KOPT-K1 (cell line): Measurements from ENCODE around the gene ENKD1.

ENCODE experiments used
- H3K27ac ChIP-seq: fragments of 200-600 bp; sonication (generic); 2 replicates; pipeline ENCODE4 v1.5.1; 2016; ENCODE audit warnings: antibody characterized with exemption, mild to moderate bottlenecking, low read depth, low read length; ENCODE audit not compliant: poor library complexity, severe bottlenecking
- H3K36me3 ChIP-seq: fragments of 200-600 bp; sonication (generic); 2 replicates; pipeline ENCODE4 v1.5.1; 2017; ENCODE audit warnings: antibody characterized with exemption, mild to moderate bottlenecking, low read length, moderate library complexity; ENCODE audit not compliant: insufficient read depth
- H3K9me3 ChIP-seq: fragments of 200-600 bp; sonication (generic); 2 replicates; pipeline ENCODE4 v1.5.1; 2017; ENCODE audit warnings: antibody characterized with exemption, low read length, mild to moderate bottlenecking; ENCODE audit not compliant: insufficient read depth, poor library complexity, severe bottlenecking

Gene ENKD1

DNA sequence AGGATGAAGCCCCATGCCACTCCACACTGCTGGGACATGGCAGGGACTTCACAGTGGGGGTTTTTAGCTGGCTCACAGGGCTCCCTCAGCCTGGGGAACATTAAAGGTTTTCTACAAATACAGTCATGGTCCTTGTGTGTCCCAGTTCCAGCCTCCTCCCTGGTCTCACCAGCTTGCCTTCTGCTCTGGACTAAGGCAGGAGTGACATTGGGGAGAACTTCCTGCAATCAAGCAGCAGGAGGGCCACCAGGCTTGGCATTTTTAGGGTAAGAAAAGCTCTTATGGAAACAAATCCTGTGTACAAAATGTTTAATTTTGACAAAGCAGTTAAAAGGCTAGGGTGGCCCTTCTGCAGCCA lies 3.9 kb downstream of the ENKD1 start:
- no peaks in the 10 kb centered on the region for H3K9me3 ChIP-seq
- no peak overlapping the region for H3K27ac ChIP-seq
- peaks cover 21% of the 10 kb centered on the region for H3K36me3 ChIP-seq

DNA sequence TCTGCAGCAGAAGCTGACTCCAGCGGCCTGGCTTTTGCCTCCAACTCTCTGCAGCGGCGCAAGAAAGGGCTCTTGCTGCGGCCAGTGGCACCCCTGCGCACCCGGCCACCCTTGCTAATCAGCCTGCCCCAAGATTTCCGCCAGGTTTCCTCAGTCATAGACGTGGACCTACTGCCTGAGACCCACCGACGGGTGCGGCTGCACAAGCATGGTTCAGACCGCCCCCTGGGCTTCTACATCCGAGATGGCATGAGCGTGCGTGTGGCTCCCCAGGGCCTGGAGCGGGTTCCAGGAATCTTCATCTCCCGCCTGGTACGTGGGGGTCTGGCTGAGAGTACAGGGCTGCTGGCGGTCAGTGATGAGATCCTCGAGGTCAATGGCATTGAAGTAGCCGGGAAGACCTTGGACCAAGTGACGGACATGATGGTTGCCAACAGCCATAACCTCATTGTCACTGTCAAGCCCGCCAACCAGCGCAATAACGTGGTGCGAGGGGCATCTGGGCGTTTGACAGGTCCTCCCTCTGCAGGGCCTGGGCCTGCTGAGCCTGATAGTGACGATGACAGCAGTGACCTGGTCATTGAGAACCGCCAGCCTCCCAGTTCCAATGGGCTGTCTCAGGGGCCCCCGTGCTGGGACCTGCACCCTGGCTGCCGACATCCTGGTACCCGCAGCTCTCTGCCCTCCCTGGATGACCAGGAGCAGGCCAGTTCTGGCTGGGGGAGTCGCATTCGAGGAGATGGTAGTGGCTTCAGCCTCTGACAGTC lies 4.5 kb downstream of the ENKD1 start:
- Histone ChIP-seq H3K36me3 (peaks cover 27% of the 10 kb centered on the region), H3K27ac (no peak overlapping the region), H3K9me3 (no peaks in the 10 kb centered on the region)

DNA sequence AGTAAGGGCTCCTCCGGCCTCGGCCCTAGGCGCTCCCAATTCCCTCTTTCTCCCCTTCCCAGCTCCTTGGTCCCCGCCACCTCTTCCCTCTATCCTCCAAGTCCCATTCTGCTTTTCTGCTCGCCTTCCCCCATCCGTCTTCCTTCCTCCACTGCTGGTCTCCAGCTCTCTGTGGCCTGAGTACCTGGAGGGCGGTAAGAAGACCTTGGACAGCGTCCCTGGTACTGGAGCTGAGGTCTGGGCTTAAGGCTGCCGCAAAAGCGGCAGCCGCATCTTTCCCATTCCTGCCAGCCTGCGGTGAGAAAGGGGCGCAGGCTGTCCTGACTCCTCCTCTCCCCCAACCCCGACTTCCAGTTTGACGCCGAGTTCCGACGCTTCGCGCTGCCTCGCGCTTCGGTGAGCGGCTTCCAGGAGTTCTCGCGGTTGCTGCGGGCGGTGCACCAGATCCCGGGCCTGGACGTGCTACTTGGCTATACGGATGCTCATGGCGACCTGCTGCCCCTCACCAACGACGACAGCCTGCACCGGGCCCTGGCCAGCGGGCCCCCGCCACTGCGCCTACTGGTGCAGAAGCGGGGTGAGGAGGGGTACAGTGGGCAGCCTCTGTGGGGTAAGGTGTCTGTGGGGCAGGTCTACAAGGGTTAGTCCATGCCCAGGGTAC lies 5.3 kb downstream of the ENKD1 start:
- Histone ChIP-seq H3K9me3 (no peaks in the 10 kb centered on the region), H3K36me3 (peaks cover 35% of the 10 kb centered on the region), H3K27ac (peak overlapping the region; percentile 74)

DNA sequence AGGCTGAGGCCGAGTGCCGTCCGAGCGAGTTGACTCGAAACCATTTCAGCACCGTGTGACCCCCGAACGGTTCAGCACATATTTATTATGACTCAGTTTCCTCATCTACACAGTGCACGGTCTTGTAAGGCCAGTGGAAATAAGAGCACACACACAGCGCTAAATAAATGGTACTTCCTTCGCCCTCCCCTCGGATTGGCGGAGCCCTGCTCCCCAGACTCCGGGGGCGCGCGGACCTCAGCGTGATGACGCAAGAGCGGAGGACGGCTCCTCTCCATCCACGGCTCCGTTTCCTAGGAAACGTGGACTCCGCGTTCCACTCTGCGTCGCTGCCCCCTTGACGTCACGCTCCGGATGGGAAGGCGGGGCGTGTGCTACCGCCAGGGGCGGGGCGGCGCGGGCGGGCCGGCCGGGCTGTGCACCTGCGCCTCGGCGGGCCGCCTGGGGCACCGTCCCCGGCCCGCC lies 6.0 kb downstream of the ENKD1 start, which contains the start of gene PARD6A:
Gene PARD6A, plus strand, starts transcription at position 397 of the 465 bp plus-strand sequence. CDS start 79 bp downstream, outside the sequence.
- Histone ChIP-seq H3K27ac (peak within 1 kb of the TSS; percentile 74), H3K9me3 (no peaks in the 10 kb centered on the region), H3K36me3 (peaks cover 42% of the 10 kb centered on the region)

DNA sequence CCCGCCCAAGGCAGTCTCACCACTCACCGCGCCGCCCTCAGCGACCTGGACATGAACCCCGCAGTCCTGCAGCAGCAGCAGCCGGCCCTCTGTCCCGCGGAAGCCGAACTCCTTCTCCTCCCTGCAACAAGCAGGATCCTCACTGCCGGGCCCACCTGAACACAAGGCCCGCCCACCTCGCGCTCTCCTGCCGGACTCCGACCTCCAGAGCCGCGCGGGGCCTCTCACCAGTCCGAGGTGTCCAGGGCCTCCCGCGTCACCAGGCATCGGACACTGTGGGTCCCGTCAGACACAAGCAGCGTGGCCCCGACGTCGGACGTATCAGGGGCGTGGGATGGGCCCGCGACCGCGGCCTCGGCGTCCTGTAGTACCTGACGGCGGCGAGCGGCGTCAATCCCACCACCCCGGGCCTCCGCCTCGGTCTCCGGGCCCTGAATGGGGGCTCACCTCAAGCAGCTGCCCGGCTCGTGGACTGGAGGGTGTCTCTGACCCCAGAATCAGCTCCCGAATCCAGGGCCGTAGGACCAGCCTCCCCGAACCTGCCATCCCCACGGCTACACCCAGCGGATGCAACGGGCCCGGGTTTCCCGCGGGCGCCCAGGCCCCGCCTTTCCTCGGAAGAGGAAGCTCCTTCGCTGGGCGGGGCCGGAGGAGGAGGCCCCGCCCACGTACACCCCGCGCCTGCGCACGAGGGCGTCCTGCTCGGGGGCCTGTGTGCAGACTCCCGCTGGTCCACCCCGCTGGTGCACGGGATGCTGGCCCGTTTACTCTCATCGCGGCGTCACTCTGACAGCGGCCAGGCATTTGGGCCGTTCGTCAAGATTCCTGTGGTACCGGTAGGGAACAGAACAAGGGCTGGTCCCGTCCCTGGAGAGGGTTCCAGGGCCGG lies 6.6 kb downstream of the ENKD1 start, which contains the start of gene ACD:
Gene ACD, minus strand, starts transcription at position 586 of the 889 bp plus-strand sequence. Its CDS starts 40 bp downstream, at position 546.
- no peaks in the 10 kb centered on the region for H3K9me3 ChIP-seq
- H3K27ac ChIP-seq: peak within 1 kb of the TSS; percentile 74
- H3K36me3 ChIP-seq: peaks cover 49% of the 10 kb centered on the region

DNA sequence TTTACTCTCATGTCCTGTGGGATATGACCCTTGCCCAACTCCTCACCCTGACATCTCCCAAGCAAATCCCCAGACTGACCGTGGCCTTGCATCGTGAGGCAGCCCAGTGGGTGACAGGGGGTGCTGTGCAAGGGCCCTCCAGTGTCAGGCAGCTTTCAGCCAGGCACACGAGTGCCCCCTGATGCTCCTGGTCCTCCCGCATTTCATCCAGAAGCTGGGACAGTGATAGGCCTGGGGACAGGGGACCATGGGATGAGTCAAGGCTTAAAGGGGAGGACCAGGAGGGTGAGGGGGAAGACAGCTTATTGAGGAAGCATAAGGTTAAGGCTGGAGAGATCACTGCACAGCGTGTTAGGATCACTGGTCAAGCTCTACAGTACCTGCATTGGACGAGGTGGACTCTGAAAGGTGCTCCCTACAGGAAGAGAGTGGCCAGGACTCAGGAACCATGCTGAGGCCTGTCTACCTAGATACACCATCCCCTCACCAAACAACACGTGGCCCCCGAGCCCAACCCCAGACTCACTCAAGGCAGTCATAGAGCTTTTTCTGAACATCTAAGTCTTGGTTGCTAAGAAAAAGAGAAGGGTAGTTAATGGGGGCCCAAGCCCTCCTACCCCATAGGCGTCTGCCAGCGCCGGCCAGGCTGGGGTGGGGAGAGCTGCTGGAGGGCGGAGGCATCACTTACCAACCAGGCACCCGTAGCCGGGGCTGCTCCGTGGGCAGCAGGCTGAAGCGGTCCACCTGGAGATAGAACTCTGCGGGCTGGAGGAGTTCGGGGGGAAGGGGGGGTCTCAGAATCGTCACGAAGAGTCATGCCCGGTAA lies 7.5 kb downstream of the ENKD1 start:
- Histone ChIP-seq H3K9me3 (no peaks in the 10 kb centered on the region), H3K27ac (peak overlapping the region; percentile 74), H3K36me3 (peaks cover 57% of the 10 kb centered on the region)

DNA sequence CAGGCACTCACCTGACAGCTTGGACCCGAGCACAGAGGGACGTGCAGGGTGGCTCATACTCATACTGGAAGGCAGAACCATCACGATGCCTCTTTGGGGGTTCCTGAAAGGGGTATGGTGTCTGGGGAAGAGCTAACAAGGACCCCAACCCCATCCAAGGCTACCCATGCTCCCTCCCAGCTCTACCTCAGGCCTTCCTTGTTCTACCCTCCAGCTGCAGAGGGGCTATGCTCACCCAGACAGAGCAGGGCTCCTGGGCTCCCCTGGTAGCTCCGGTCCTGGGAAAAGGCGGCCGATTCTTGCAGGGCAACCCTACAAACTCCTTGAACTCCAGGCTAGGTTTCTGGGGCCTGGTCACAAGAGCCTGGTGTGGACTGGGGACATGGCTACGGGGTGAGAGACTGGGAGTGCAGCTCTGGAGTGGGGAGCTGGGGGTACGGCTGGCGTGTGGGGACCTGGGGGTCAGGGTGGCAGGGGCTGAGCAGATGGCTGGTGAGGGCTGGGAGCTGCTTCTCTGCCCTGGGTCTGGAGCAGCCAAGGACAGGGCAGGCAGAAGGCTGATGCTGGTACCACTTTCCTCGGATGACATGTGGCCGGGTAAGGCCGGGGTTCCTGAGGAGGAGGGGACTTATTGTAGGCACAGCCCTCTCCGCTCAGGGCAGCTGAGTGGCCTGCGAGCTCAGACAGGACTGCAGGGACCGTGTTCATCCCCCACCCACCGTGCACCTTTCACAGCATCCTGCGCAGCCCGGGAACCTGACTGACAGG lies 8.6 kb downstream of the ENKD1 start:
- Histone ChIP-seq H3K9me3 (no peaks in the 10 kb centered on the region), H3K36me3 (peaks cover 66% of the 10 kb centered on the region), H3K27ac (no peak overlapping the region)

DNA sequence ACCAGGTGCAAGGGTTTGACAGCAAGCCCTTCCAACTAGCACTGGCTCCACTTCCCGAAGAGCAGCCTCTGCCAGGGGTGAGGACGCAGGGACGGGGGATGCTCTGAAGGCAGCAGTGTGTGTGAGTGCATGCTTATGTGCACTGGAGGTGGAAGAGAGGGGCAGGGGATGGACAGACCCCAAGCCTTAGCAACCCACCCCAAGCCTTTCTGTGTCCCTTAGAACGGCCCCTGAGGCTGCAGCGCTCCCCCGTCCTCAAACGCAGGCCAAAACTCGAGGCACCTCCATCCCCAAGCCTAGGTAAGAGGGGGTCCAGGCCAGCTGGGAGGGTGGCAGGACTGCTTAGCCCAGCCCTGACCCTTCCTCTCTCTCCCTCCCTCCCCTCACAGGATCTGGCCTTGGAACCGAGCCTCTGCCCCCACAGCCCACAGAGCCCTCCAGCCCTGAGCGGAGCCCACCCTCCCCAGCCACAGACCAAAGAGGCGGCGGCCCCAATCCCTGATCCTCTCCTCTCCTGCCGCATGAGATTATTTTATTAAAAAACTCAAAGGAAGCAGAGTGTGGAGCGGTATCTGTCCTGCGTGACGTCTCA lies 9.4 kb downstream of the ENKD1 start:
- H3K27ac ChIP-seq: no peak overlapping the region
- peaks cover 66% of the 10 kb centered on the region for H3K36me3 ChIP-seq

DNA sequence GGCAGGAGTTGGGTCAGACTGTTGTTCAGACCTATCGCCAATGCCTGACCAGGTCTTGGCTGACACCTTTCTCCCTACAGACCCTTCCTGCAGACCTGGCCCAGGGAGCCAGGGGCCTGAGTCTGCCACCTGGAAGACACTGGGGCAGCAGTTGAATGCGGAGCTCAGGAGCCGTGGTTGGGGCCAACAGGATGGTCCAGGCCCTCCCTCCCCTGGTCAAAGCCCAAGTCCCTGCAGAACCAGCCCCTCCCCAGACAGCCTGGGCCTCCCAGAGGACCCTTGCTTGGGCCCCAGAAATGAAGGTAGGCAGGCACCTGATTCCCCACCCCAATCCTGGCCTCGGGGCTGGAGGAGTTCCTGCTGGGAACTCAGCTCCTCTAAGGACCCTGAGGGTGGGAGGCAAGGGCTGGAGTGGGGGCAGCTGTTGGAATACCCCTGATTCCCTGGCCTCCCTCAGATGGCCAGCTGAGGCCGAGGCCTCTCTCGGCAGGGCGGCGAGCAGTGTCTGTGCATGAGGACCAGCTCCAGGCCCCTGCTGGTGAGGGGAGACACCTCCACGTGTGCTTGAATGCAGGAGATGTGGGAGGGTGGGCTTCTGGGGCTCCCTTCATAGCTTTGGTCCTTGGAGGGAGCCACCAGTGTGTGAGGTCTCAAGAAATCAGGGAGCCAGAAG lies 10.1 kb downstream of the ENKD1 start:
- Histone ChIP-seq H3K9me3 (no peaks in the 10 kb centered on the region), H3K36me3 (peaks cover 72% of the 10 kb centered on the region), H3K27ac (no peak overlapping the region)

More for the DNA sequence above, 9.4 kb downstream of the ENKD1 start:
- no peaks in the 10 kb centered on the region for H3K9me3 ChIP-seq

DNA sequence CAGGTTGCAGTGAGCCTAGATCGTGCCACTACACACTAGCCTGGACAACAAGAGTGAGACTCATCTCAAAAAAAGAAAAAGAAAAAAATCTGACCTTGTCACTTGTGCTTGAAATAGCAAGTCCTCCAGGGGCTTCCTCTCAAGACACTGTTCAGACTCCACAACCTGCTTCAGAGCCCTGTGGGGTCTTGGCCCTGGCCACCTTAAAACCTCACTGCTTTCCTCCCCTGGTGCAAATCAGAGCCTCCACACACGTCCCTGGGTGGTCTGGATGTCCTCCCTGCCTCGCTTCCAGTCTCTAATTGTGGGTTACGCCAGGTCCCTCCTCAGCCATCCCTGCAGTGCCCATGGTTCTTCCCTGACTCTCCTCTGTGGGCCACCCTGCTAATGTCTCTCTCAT lies 11.2 kb downstream of the ENKD1 start:
- no peak overlapping the region for H3K27ac ChIP-seq
- no peaks in the 10 kb centered on the region for H3K9me3 ChIP-seq
- peaks cover 83% of the 10 kb centered on the region for H3K36me3 ChIP-seq

DNA sequence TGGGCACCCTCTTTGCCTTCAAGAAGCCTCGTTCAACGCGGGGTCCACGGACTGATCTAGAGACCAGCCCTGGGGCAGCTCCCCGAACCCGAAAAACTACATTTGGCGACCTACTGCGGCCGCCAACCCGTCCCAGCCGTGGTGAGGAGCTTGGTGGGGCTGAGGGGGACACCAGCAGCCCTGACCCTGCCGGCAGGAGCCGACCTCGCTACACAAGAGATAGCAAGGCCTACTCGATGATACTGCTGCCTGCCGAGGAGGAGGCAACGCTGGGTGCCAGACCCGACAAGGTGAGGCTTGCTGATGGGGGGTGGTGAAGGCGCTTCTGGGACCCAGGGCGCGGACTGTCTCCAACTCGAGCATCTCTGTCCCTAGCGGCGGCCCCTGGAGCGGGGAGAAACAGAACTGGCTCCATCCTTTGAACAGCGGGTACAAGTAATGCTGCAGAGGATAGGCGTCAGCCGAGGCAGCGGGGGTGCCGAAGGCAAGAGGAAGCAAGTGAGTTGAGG lies 12.1 kb downstream of the ENKD1 start:
- no peaks in the 10 kb centered on the region for H3K9me3 ChIP-seq
- H3K27ac ChIP-seq: no peak overlapping the region
- H3K36me3 ChIP-seq: peaks cover 92% of the 10 kb centered on the region

DNA sequence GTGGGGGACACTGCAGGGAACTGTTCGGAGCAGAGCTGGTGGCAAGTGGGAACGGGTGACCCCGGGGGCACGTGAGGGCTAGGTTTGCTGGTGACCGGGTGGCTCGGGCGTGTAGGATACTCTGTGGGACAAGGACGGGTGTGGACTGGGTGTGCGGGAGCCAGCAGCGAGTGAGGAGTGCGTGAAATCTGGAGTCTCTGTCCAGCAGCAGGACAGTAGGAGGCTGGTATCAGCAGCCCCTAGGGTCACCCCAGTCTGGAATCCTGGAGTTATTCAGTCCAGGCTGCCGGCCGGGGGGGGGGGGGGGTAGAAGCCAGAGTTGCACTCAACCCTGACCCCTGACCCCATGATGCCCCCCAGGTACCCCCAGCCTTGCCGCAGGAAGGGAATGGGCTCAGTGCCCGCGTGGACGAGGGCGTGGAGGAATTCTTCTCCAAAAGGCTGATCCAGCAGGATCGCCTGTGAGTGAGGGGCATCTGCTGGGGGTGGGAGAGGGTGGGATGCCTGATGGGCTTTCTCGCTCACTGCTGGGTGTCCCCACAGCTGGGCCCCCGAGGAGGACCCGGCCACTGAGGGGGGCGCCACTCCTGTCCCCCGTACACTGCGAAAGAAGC lies 12.7 kb downstream of the ENKD1 start:
- Histone ChIP-seq H3K9me3 (no peaks in the 10 kb centered on the region), H3K27ac (no peak overlapping the region), H3K36me3 (peaks cover 95% of the 10 kb centered on the region)
